ENCODE measurements around the gene CDC42EP3.

- TF ChIP-seq RFX5 (IDR thresholded peaks at IDR 0.05) = no peak
- TF ChIP-seq CTCF (IDR thresholded peaks at IDR 0.05) = no peak
- TF ChIP-seq ZFP36 (IDR thresholded peaks at IDR 0.05; ENCODE audit: borderline replicate concordance, partially characterized antibody) = no peak
- TF ChIP-seq KDM1A (IDR thresholded peaks at IDR 0.05; ENCODE audit: low read depth) = no peak
- no peak for TF ChIP-seq MYC (IDR thresholded peaks at IDR 0.05; ENCODE audit: borderline replicate concordance, low read length)
- no peak for TF ChIP-seq SMC3 (IDR thresholded peaks at IDR 0.05)
- no peak for TF ChIP-seq POLR2A (IDR thresholded peaks at IDR 0.05; ENCODE audit: low read length)
- TF ChIP-seq PHF8 (IDR thresholded peaks at IDR 0.05; ENCODE audit: borderline replicate concordance, low read depth) = no peak
- no peak for TF ChIP-seq JUN (IDR thresholded peaks at IDR 0.05)
- no peak for TF ChIP-seq HOXB13 (CRISPR knock-in tag; IDR thresholded peaks at IDR 0.05; ENCODE audit: low read depth)
- no peak for TF ChIP-seq RARB (CRISPR knock-in tag; IDR thresholded peaks at IDR 0.05)
- TF ChIP-seq, protein P1, sequence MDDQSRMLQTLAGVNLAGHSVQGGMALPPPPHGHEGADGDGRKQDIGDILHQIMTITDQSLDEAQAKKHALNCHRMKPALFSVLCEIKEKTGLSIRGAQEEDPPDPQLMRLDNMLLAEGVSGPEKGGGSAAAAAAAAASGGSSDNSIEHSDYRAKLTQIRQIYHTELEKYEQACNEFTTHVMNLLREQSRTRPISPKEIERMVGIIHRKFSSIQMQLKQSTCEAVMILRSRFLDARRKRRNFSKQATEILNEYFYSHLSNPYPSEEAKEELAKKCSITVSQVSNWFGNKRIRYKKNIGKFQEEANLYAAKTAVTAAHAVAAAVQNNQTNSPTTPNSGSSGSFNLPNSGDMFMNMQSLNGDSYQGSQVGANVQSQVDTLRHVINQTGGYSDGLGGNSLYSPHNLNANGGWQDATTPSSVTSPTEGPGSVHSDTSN (IDR thresholded peaks at IDR 0.05) = no peak
- TF ChIP-seq SREBF2 (IDR thresholded peaks at IDR 0.05) = no peak
- TF ChIP-seq RCOR1 (IDR thresholded peaks at IDR 0.05; ENCODE audit: low read depth, low read length) = no peak
Measured at GRCh38 chr2:37623971-37624900, 47.2 kb downstream of the CDC42EP3 start.

Data from A549 (cell line).